ENCODE measurements around the gene DDX56.
"Not testable (repeated sequence)": the region's sequence is repeated elsewhere in the genome, so short reads cannot be mapped to it uniquely, and the experiment has no call there.

DDX56 gene

DNA sequence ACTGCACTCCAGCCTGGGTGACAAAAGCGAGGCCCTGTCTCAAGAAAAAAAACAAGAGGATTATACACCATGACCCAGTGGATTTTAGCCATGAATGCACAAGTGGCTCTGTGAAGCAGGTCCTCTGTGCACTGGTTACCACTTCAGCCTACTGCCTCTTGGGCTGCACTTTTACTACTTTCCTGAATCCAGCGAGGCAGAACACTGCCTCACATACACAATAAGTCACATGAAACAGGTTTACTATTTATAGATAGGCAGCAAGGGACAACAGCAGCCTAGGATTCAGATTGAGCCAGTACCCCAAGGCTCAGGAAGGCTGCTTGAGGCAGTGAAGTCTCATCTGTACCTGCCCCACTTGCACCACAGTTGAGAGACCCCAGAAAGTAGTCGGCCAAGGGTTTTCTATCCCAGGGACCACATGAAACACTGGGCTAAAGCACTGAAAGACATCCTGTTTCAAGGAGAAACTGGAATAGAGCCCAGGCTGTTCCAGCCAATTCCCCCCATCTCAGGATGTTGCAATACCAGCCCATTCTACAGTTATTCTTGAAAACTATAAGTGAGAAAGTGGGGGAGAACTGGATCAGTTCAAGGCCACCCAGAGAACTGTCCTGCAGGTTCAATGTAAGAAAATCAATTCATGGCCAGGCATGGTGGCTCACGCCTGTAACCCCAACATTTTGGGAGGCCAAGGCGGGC, 22.4 kb upstream of the DDX56 start:
- no peak for DNase-seq

DNA sequence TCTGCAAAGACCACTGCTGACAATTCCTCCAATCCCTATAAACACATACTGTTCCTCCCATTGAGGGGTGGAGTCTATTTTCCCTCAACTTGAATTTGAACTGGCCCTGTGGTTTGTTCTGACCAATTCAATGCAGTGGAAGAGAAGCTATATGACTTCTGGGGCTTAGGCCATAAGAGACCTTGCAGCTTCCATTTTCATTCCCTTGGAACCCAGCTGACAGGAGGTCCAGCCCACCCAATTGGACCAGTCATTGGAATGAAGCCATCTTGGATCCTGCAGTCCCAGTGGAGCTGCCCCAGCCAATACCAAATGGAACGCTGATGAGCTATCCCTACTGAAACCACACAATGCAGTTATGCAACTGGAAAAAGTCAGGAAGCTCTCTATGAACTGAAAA, 17.2 kb upstream of the DDX56 start:
- DNase-seq, result no peak

DNA sequence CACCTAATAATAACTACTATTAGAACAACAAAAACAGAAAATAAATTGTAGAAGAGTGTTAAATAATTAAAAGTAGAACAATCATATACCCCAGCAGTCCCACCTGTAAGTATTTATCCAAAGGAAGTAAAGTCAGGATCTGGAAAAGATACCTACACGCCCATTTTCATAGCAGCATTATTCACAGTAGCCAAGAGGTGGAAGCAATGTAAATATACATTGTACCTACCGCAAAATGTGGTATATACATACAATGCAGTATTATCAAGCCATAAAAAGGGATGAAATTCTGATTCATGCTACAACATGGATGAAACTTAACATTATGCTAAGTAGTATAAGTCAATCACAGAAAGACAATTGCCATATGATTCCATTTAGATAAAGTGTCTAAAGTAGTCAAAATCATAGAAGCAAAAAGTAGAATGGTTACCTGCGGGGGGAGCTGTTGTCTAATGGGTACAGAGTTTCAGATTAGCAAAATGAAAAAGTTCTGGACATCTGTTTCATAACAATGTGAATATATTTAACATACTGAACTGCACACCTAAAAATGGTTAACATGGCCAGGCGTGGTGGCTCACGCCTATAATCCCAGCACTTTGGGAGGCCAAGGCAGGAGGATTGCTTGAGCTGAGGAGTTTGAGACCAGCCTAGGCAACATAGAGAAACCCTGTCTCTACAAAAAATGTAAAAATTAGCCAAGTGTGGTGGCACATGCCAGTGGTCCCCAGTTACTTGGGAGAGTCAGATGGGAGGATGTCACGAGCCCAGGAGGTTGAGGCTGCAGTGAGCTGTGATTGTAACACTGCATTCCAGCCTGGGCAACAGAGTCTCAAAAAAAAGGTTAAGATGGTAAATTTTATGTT, 14.4 kb upstream of the DDX56 start:
- peak; percentile 59 for DNase-seq

- DNase-seq, result no peak
Measured at GRCh38 chr7:44583146-44583865, 9.6 kb upstream of the DDX56 start.

- peak; percentile 100 for DNase-seq
Measured at GRCh38 chr7:44581879-44582603, 8.3 kb upstream of the DDX56 start, which contains the start of gene TMED4. Gene TMED4, minus strand, starts transcription at chr7:44582231. Its CDS starts 25 bp downstream, at chr7:44582206.

GRCh38 chr7:44580945-44581878, 7.5 kb upstream of the DDX56 start:
- DNase-seq, result no peak

- no peak for DNase-seq
Measured at GRCh38 chr7:44576228-44576627, 2.5 kb upstream of the DDX56 start.

- no peak for DNase-seq
Measured at GRCh38 chr7:44575054-44575453, 1.3 kb upstream of the DDX56 start.

DNA sequence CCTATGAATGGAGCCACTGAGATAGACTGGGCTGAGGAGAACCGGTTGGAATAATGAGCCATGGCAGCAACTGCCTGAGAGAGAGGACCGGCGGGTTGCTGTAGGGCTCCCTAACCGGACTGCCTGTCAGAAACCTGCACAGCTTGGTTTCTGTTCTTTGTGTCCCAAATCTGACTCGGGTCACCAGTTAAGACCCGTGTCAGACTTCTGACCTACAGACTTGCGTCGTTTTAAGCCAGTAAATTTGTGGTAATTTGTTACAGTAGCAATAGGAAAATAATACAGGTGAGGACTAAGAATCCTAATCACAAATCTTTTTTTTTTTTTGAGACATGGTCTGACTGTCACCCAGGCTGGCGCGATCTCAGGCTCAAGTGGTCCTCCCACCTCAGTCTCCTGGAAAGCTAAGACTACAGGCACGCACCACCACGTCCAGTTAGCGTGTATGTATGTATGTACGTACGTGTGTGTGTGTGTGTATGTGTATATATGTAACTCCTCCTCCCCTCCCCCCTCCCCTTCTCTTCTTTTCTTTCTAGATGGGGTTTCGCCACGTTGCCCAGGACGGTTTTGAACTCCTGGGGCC, 672 bp upstream of the DDX56 start:
- DNase-seq, result no peak

GRCh38 chr7:44572771-44573170, 937 bp downstream of the DDX56 start:
- DNase-seq, result no peak

GRCh38 chr7:44569959-44570358, 3.7 kb downstream of the DDX56 start:
- DNase-seq, result no peak

DNA sequence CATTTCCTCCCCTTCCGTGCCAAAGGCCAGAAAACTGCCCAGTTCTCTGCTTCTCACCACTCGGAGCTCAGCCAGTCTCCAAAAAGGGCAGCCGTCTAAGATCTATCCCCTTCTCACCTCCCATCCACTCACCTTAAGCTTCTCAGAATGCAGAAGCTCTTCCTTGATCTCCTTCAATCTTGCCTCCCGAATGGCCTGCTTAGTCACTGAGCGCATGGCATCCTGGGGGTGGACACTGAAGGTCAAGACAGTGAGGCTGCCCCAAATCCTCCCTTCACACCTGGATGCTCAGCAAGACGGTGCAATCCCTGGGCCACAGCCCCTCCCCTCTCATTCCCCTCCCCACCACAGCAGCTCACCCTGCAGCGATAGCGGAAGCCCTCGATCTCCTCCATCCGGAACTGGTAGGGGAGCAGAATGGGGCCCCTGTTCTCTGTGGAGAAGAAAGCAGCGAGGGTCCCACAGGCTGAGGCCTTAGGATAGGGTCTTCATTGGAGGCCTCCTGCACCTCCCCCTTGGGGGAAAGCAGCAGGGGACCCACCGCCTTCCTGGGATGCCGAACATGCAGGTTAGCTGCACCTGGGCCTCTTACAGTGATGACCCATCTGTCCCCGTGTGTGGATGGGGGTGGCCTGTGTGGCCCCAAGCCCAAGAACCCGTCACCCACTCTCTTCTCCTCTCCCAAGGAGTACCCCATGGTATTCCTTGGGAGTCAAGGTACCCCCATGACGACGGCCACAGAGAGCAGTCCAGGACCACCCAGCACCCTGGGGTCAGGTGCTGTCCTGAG, 4.7 kb downstream of the DDX56 start:
- DNase-seq, result no peak

GRCh38 chr7:44567884-44568283, 5.8 kb downstream of the DDX56 start:
- no peak for DNase-seq

DNA sequence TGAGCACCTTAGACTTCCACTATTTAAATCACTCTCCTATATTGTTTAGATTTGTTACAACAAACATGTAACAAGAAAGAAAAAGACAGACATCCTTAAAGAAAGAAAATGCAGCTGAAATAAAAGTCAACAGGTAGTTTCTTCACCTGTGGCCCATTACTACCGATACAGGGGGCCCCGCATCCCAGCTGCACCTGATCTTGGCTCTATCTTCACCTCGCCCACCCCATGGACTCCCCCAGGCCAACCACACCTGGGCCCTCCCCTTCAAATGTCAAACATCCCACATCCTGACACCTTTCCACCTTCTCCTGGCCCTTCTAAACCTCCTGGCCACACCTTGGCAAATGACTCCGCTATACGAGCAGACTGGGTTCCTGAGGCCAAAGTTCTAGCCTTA, 7.0 kb downstream of the DDX56 start:
- DNase-seq, result no peak

- no peak for DNase-seq
Measured at GRCh38 chr7:44565795-44566559, 7.7 kb downstream of the DDX56 start.

DNA sequence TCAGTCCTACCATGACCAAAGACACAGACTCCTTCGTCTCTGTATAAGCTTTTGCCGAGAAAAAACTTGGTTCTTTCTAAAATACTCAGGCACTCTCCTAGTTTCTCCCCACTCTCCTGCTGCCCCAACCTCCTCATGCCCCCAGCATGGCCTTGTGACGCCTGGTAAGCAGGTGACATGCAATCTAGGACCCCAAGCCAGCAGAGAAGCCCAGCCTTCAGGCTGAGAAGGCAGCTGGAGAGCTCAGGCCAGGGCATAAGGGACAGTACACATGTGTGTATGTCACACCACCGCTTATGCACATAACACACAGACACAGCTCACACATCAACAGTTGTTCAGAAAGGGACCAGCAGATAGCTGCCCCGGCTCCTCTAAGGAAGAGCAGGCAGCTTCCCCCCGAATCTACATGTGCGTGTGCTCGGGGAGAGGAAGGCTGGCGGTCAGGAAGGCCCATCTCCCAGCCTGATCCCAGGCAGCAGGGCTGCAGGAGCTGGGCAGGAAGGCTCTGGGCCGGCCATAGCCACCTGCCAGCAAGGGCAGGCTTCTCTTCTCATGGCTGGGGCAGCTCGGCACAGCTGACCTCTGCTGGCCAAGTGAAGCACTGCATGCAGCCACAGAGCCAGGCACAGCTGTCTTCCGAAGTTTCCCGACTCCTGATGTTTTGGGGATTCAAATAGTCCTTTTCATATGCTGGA, 8.5 kb downstream of the DDX56 start:
- DNase-seq, result peak; percentile 20

DNA sequence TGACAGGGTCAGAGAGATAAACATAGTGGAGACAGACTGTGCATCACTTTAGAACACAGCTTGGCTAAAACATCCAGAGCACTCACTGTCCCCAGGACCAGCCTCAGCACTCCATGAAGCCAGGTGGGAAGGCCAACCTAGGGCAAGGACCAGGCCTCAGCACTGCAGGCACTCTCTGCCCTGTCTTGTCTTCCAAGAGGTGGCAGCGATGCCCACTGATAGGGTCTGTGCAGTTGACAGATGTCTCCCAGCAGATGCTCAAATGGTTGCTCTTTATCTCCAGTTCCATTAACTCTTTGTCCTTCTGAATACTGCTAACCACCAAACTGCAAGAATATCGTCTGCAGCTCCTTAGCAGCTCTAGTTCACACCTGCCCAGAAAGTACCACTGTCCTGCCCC, 9.1 kb downstream of the DDX56 start:
- no peak for DNase-seq

- DNase-seq, result no peak
Measured at GRCh38 chr7:44563171-44563679, 10.5 kb downstream of the DDX56 start.

GRCh38 chr7:44562622-44562962, 11.1 kb downstream of the DDX56 start:
- not testable (repeated sequence) for DNase-seq
